Measurements from ENCODE around the gene MYLK. TPM values are rescaled to one million over a fixed set of nuclear protein-coding genes. Genes with fewer than 3 reads are reported as not detected.

Gene MYLK
- polyA plus RNA-seq, 6 donors from 2014 or later: 0.93 to 5.7 (median 2.1) TPM

- Mint-ChIP-seq H3K9me3 (no peaks in the 10 kb centered on the region), H3K27ac (peak overlapping the region in 1 of 6 donors; percentile 50), H3K36me3 (no peaks in the 10 kb centered on the region), H3K27me3 (no peaks in the 10 kb centered on the region), H3K4me3 (no peak overlapping the region), H3K4me1 (no peaks in the 10 kb centered on the region)
- ATAC-seq (ENCODE audit: low read depth in 2 of 2) (no peak), DNase-seq (no peak)
These were observed 256.2 kb downstream of the MYLK start for GRCh38 chr3:123627673-123628670.

- no peak overlapping the region for H3K4me3 Mint-ChIP-seq
- H3K9me3 Mint-ChIP-seq: no peaks in the 10 kb centered on the region
- H3K4me1 Mint-ChIP-seq: peaks cover 0 to 1% (median 0%) of the 10 kb centered on the region in 3 donors
- no peak for DNase-seq
- H3K36me3 Mint-ChIP-seq: no peaks in the 10 kb centered on the region
- H3K27me3 Mint-ChIP-seq: no peaks in the 10 kb centered on the region
- no peak overlapping the region for H3K27ac Mint-ChIP-seq
- ATAC-seq (ENCODE audit: low read depth in 2 of 2): no peak
These were observed 257.3 kb downstream of the MYLK start for GRCh38 chr3:123626881-123627280.

- no peak for ATAC-seq (ENCODE audit: low read depth in 2 of 2)
- Mint-ChIP-seq H3K9me3 (no peaks in the 10 kb centered on the region), H3K4me1 (peaks cover 1 to 8% (median 2%) of the 10 kb centered on the region in 3 donors), H3K4me3 (no peak overlapping the region), H3K36me3 (no peaks in the 10 kb centered on the region), H3K27me3 (no peaks in the 10 kb centered on the region), H3K27ac (peak overlapping the region in 1 of 6 donors; percentile 49)
- DNase-seq: no peak
These were observed 259.8 kb downstream of the MYLK start for GRCh38 chr3:123624302-123624701.

GRCh38 chr3:123623346-123623880 is 260.7 kb downstream of the MYLK start:
- DNase-seq (no peak), ATAC-seq (ENCODE audit: low read depth in 2 of 2) (no peak)
- H3K4me3 Mint-ChIP-seq: no peak overlapping the region
- H3K27me3 Mint-ChIP-seq: no peaks in the 10 kb centered on the region
- no peak overlapping the region for H3K27ac Mint-ChIP-seq
- peaks cover 6 to 17% (median 11%) of the 10 kb centered on the region in 3 donors for H3K4me1 Mint-ChIP-seq
- H3K36me3 Mint-ChIP-seq: no peaks in the 10 kb centered on the region
- no peaks in the 10 kb centered on the region for H3K9me3 Mint-ChIP-seq

- no peaks in the 10 kb centered on the region for H3K36me3 Mint-ChIP-seq
- ATAC-seq (ENCODE audit: low read depth in 2 of 2): no peak
- no peak overlapping the region for H3K4me3 Mint-ChIP-seq
- H3K27me3 Mint-ChIP-seq: no peaks in the 10 kb centered on the region
- H3K27ac Mint-ChIP-seq: peak overlapping the region in 1 of 6 donors; percentile 88
- DNase-seq: no peak
- H3K4me1 Mint-ChIP-seq: peaks cover 11 to 23% (median 18%) of the 10 kb centered on the region in 3 donors
- H3K9me3 Mint-ChIP-seq: no peaks in the 10 kb centered on the region
These were observed 261.4 kb downstream of the MYLK start for GRCh38 chr3:123622766-123623165.

GRCh38 chr3:123621850-123622189 is 262.3 kb downstream of the MYLK start:
- DNase-seq: no peak
- Mint-ChIP-seq H3K9me3 (no peaks in the 10 kb centered on the region), H3K4me3 (no peak overlapping the region), H3K4me1 (peaks cover 11 to 23% (median 19%) of the 10 kb centered on the region in 3 donors), H3K36me3 (no peaks in the 10 kb centered on the region), H3K27me3 (no peaks in the 10 kb centered on the region), H3K27ac (peak overlapping the region in 2 of 6 donors; percentile 44 to 56)
- ATAC-seq (ENCODE audit: low read depth in 2 of 2): no peak

GRCh38 chr3:123621186-123621849 is 262.8 kb downstream of the MYLK start:
- no peaks in the 10 kb centered on the region for H3K27me3 Mint-ChIP-seq
- no peaks in the 10 kb centered on the region for H3K9me3 Mint-ChIP-seq
- ATAC-seq (ENCODE audit: low read depth in 2 of 2): no peak
- no peak overlapping the region for H3K4me3 Mint-ChIP-seq
- DNase-seq: no peak
- peaks cover 11 to 23% (median 19%) of the 10 kb centered on the region in 3 donors for H3K4me1 Mint-ChIP-seq
- H3K36me3 Mint-ChIP-seq: no peaks in the 10 kb centered on the region
- H3K27ac Mint-ChIP-seq: no peak overlapping the region

GRCh38 chr3:123620343-123620742 is 263.8 kb downstream of the MYLK start:
- no peak for ATAC-seq (ENCODE audit: low read depth in 2 of 2)
- Mint-ChIP-seq H3K27ac (peak overlapping the region in 1 of 6 donors; percentile 63), H3K4me1 (peaks cover 11 to 23% (median 19%) of the 10 kb centered on the region in 3 donors), H3K4me3 (peak overlapping the region in 1 of 8 donors; percentile 20), H3K9me3 (no peaks in the 10 kb centered on the region), H3K27me3 (no peaks in the 10 kb centered on the region), H3K36me3 (no peaks in the 10 kb centered on the region)
- DNase-seq: no peak

GRCh38 chr3:123618768-123619484 is 265.2 kb downstream of the MYLK start:
- Mint-ChIP-seq H3K4me3 (peak overlapping the region in 1 of 8 donors; percentile 75), H3K9me3 (no peaks in the 10 kb centered on the region), H3K27me3 (no peaks in the 10 kb centered on the region), H3K4me1 (peaks cover 13 to 27% (median 19%) of the 10 kb centered on the region in 3 donors), H3K36me3 (no peaks in the 10 kb centered on the region), H3K27ac (peak overlapping the region; percentile 27 to 73 (median 52))
- ATAC-seq (ENCODE audit: low read depth in 2 of 2): peak; percentile 69 to 82
- peak; percentile 41 for DNase-seq

- ATAC-seq (ENCODE audit: low read depth in 2 of 2) (peak; percentile 72 to 80), DNase-seq (peak; percentile 7)
- Mint-ChIP-seq H3K9me3 (no peaks in the 10 kb centered on the region), H3K27ac (peak overlapping the region; percentile 5 to 62 (median 48)), H3K27me3 (no peaks in the 10 kb centered on the region), H3K4me3 (peak overlapping the region in 2 of 8 donors; percentile 15 to 75), H3K36me3 (peaks cover 0 to under 1% of the 10 kb centered on the region in 2 donors), H3K4me1 (peaks cover 15 to 27% (median 19%) of the 10 kb centered on the region in 3 donors)
These were observed 265.9 kb downstream of the MYLK start for GRCh38 chr3:123618076-123618708.

GRCh38 chr3:123616593-123616992 is 267.5 kb downstream of the MYLK start:
- Mint-ChIP-seq H3K27me3 (no peaks in the 10 kb centered on the region), H3K9me3 (no peaks in the 10 kb centered on the region), H3K4me1 (peaks cover 15 to 23% (median 19%) of the 10 kb centered on the region in 3 donors), H3K36me3 (peaks cover 0 to 7% of the 10 kb centered on the region in 2 donors), H3K4me3 (no peak overlapping the region), H3K27ac (no peak overlapping the region)
- DNase-seq (no peak), ATAC-seq (ENCODE audit: low read depth in 2 of 2) (no peak)

GRCh38 chr3:123613543-123613942 is 270.6 kb downstream of the MYLK start:
- DNase-seq (no peak), ATAC-seq (ENCODE audit: low read depth in 2 of 2) (no peak)
- Mint-ChIP-seq H3K4me3 (no peak overlapping the region), H3K27me3 (no peaks in the 10 kb centered on the region), H3K36me3 (peaks cover 0 to 7% of the 10 kb centered on the region in 2 donors), H3K4me1 (peaks cover 15 to 22% (median 19%) of the 10 kb centered on the region in 3 donors), H3K9me3 (no peaks in the 10 kb centered on the region), H3K27ac (peak overlapping the region in 1 of 6 donors; percentile 69)

Measured in naive B cell (primary cell).